Cardiac muscle cell (in vitro differentiated cells and primary cell): ENCODE measurements around the gene RPS14. TPM values are rescaled to one million over a fixed set of nuclear protein-coding genes. Genes with fewer than 3 reads are reported as not detected.

Experiments
- DNase-seq, 2 donors: peaks; one replicate each; pipeline versions ENCODE4 v3.0.0 to v3.0.0-alpha.2; 2010 to 2017; ENCODE audit warnings: low read depth in 1 of 2, low spot score in 1 of 2
- H3K27ac ChIP-seq: fragments of 200-600 bp; sonication (generic); 2 replicates; pipeline ENCODE4 v1.5.1; 2016
- H3K27me3 ChIP-seq: fragments of 200-600 bp; sonication (generic); 2 replicates; pipeline ENCODE4 v1.6.0; 2016; ENCODE audit warnings: control low read depth
- H3K36me3 ChIP-seq: fragments of 200-600 bp; sonication (generic); 2 replicates; pipeline ENCODE4 v1.5.1; 2016; ENCODE audit warnings: control low read depth
- H3K4me1 ChIP-seq: fragments of 200-600 bp; sonication (generic); 2 replicates; pipeline ENCODE4 v1.8.1; 2017; ENCODE audit warnings: low read depth, mild to moderate bottlenecking, mixed run types
- H3K4me3 ChIP-seq: fragments of 200-600 bp; sonication (generic); 2 replicates; pipeline ENCODE4 v1.5.1; 2016; ENCODE audit warnings: mild to moderate bottlenecking
- H3K9me3 ChIP-seq: fragments of 200-600 bp; sonication (generic); 2 replicates; pipeline ENCODE4 v1.5.1; 2017; ENCODE audit warnings: low read depth, mild to moderate bottlenecking, control low read depth
- CTCF ChIP-seq: IDR thresholded peaks from 2 replicates; pipeline ENCODE4 v1.5.1; 2012; ENCODE audit warnings: low read depth, mild to moderate bottlenecking, low read length
- polyA plus RNA-seq: library from polyadenylated mRNA; unstranded; fragments of >200 nt; fragmentation: Nextera tagmentation; extraction: Ambion mirVana; gene quantifications from 2 replicates; pipeline ENCODE4 v1.2.1, GENCODE V29; 2016
- total RNA-seq: library from RNA; depleted of rRNA; stranded (reverse); fragments of >200 nt; gene quantifications from 2 replicates; pipeline ENCODE4 v1.2.3, GENCODE V29; 2016

The RPS14 gene
- total and polyA plus RNA-seq, 2 experiments from 2014 or later: 1,307 to 2,781 TPM

GRCh38 chr5:150448334-150448733 lies 1.2 kb downstream of the RPS14 start:
- H3K36me3 ChIP-seq: peaks cover 42% of the 10 kb centered on the region
- H3K27me3 ChIP-seq: no peaks in the 10 kb centered on the region
- no peak for DNase-seq
- H3K4me3 ChIP-seq: peak overlapping the region; percentile 89
- H3K9me3 ChIP-seq: no peaks in the 10 kb centered on the region
- no peak for TF ChIP-seq CTCF
- peaks cover 8% of the 10 kb centered on the region for H3K4me1 ChIP-seq
- H3K27ac ChIP-seq: peak overlapping the region; percentile 96

GRCh38 chr5:150447188-150447587 lies 2.4 kb downstream of the RPS14 start:
- H3K27me3 ChIP-seq: no peaks in the 10 kb centered on the region
- no peaks in the 10 kb centered on the region for H3K9me3 ChIP-seq
- no peak for DNase-seq
- H3K4me3 ChIP-seq: no peak overlapping the region
- H3K27ac ChIP-seq: peak overlapping the region; percentile 96
- H3K36me3 ChIP-seq: peaks cover 42% of the 10 kb centered on the region
- peaks cover 8% of the 10 kb centered on the region for H3K4me1 ChIP-seq
- TF ChIP-seq CTCF: no peak

- Histone ChIP-seq H3K27ac (no peak overlapping the region), H3K27me3 (no peaks in the 10 kb centered on the region), H3K9me3 (no peaks in the 10 kb centered on the region), H3K4me3 (no peak overlapping the region), H3K4me1 (peaks cover 8% of the 10 kb centered on the region), H3K36me3 (peaks cover 42% of the 10 kb centered on the region)
- TF ChIP-seq CTCF: no peak
- DNase-seq: no peak
Measured at GRCh38 chr5:150446583-150446982, 3.0 kb downstream of the RPS14 start.

- Histone ChIP-seq H3K4me3 (no peak overlapping the region), H3K4me1 (peaks cover 8% of the 10 kb centered on the region), H3K9me3 (no peaks in the 10 kb centered on the region)
Measured at GRCh38 chr5:150446088-150446487, 3.5 kb downstream of the RPS14 start.

GRCh38 chr5:150444770-150445169 lies 4.8 kb downstream of the RPS14 start:
- no peak overlapping the region for H3K4me3 ChIP-seq
- H3K27ac ChIP-seq: no peak overlapping the region
- no peak for TF ChIP-seq CTCF
- H3K9me3 ChIP-seq: no peaks in the 10 kb centered on the region
- H3K4me1 ChIP-seq: peaks cover 8% of the 10 kb centered on the region
- H3K27me3 ChIP-seq: no peaks in the 10 kb centered on the region
- DNase-seq: no peak
- H3K36me3 ChIP-seq: peaks cover 42% of the 10 kb centered on the region

More at GRCh38 chr5:150446088-150446487, 3.5 kb downstream of the RPS14 start:
- DNase-seq: no peak
- Histone ChIP-seq H3K27ac (no peak overlapping the region), H3K27me3 (no peaks in the 10 kb centered on the region), H3K36me3 (peaks cover 42% of the 10 kb centered on the region)
- no peak for TF ChIP-seq CTCF
